H9 (cell line): ENCODE data around the gene GGCX. TPM values are rescaled to one million over a fixed set of nuclear protein-coding genes. Genes with fewer than 3 reads are reported as not detected.

Experiments used
- DNase-seq: peaks from one replicate; pipeline ENCODE4 v3.0.0-alpha.2; 2017
- H2AFZ ChIP-seq: one replicate; pipeline ENCODE4 v1.6.1; 2013; ENCODE audit warnings: mild to moderate bottlenecking, low read length, control low read depth, moderate library complexity
- H2AK5ac ChIP-seq: 2 replicates; pipeline ENCODE4 v1.6.1; 2013; ENCODE audit warnings: low read length, control low read depth, mixed read lengths; ENCODE audit not compliant: insufficient read length
- H2BK120ac ChIP-seq: one replicate; pipeline ENCODE4 v1.6.1; 2013; ENCODE audit warnings: low read depth, mild to moderate bottlenecking, low read length, control low read depth, inconsistent platforms; ENCODE audit not compliant: poor library complexity, severe bottlenecking
- H2BK12ac ChIP-seq: 2 replicates; pipeline ENCODE4 v1.6.1; 2013; ENCODE audit warnings: low read length, control low read depth, mixed read lengths, low read depth; ENCODE audit not compliant: insufficient read length
- H2BK15ac ChIP-seq: 2 replicates; pipeline ENCODE4 v1.6.1; 2013; ENCODE audit warnings: low read depth, low read length, control low read depth
- H2BK20ac ChIP-seq: one replicate; pipeline ENCODE4 v1.6.1; 2013; ENCODE audit warnings: low read depth, mild to moderate bottlenecking, low read length, control low read depth, inconsistent platforms; ENCODE audit not compliant: poor library complexity, severe bottlenecking
- H2BK5ac ChIP-seq: 2 replicates; pipeline ENCODE4 v1.6.1; 2013; ENCODE audit warnings: low read length, control low read depth, mixed read lengths; ENCODE audit not compliant: insufficient read length
- H3K14ac ChIP-seq: 2 replicates; pipeline ENCODE4 v1.6.1; 2013; ENCODE audit warnings: low read length, control low read depth; ENCODE audit not compliant: insufficient read depth
- H3K18ac ChIP-seq: 2 replicates; pipeline ENCODE4 v1.6.1; 2013; ENCODE audit warnings: low read depth, mild to moderate bottlenecking, mixed read lengths, low read length, control low read depth; ENCODE audit not compliant: insufficient read length
- H3K23ac ChIP-seq: 2 replicates; pipeline ENCODE4 v1.6.1; 2013; ENCODE audit warnings: low read length, control low read depth, mixed read lengths, low read depth; ENCODE audit not compliant: insufficient read length
- H3K23me2 ChIP-seq: 2 replicates; pipeline ENCODE4 v1.6.1; 2013; ENCODE audit warnings: low read depth, mild to moderate bottlenecking, mixed read lengths, low read length, control low read depth; ENCODE audit not compliant: insufficient read length, poor library complexity, severe bottlenecking
- H3K27ac ChIP-seq: 2 replicates; pipeline ENCODE4 v1.5.1; 2013; ENCODE audit warnings: low read length, control low read depth, mixed read lengths, low read depth; ENCODE audit not compliant: insufficient read length
- H3K27me3 ChIP-seq: 2 replicates; pipeline ENCODE4 v1.6.1; 2013; ENCODE audit warnings: low read length, control low read depth, inconsistent platforms; ENCODE audit not compliant: insufficient read depth
- H3K4ac ChIP-seq: 2 replicates; pipeline ENCODE4 v1.6.1; 2013; ENCODE audit warnings: low read depth, mild to moderate bottlenecking, control low read depth, inconsistent platforms, low read length, moderate library complexity
- H3K4me1 ChIP-seq: 2 replicates; pipeline ENCODE4 v1.6.1; 2013; ENCODE audit warnings: low read length, control low read depth, inconsistent platforms; ENCODE audit not compliant: insufficient read depth
- H3K4me2 ChIP-seq: 2 replicates; pipeline ENCODE4 v1.6.1; 2013; ENCODE audit warnings: low read length, control low read depth, mixed read lengths; ENCODE audit not compliant: insufficient read length, insufficient read depth
- H3K56ac ChIP-seq: 2 replicates; pipeline ENCODE4 v1.6.1; 2013; ENCODE audit warnings: low read depth, mild to moderate bottlenecking, mixed read lengths, low read length, control low read depth; ENCODE audit not compliant: insufficient read length
- H3K79me1 ChIP-seq: 2 replicates; pipeline ENCODE4 v1.6.1; 2013; ENCODE audit warnings: low read depth, mild to moderate bottlenecking, moderate library complexity, low read length, control low read depth, inconsistent platforms; ENCODE audit not compliant: insufficient read depth, poor library complexity, severe bottlenecking
- H3K79me2 ChIP-seq: 2 replicates; pipeline ENCODE4 v1.6.1; 2013; ENCODE audit warnings: low read length, control low read depth, inconsistent platforms; ENCODE audit not compliant: insufficient read depth
- H3K9ac ChIP-seq: 2 replicates; pipeline ENCODE4 v1.6.1; 2013; ENCODE audit warnings: low read length, control low read depth, mixed read lengths; ENCODE audit not compliant: insufficient read length; ENCODE audit errors: extremely low read depth
- H3K9me3 ChIP-seq: one replicate; pipeline ENCODE4 v1.6.1; 2013; ENCODE audit warnings: low read depth, low read length, inconsistent platforms; ENCODE audit not compliant: control insufficient read depth
- H3T11ph ChIP-seq: one replicate; pipeline ENCODE4 v1.6.1; 2013; ENCODE audit warnings: mild to moderate bottlenecking, low read length, control low read depth, inconsistent platforms
- H4K20me1 ChIP-seq: one replicate; pipeline ENCODE4 v1.6.1; 2013; ENCODE audit not compliant: control insufficient read depth, insufficient read length, insufficient read depth
- H4K5ac ChIP-seq: 2 replicates; pipeline ENCODE4 v1.6.1; 2013; ENCODE audit warnings: low read depth, mild to moderate bottlenecking, mixed read lengths, low read length, control low read depth; ENCODE audit not compliant: insufficient read length
- H4K8ac ChIP-seq: replicated peaks from 2 replicates; pipeline ENCODE4 v1.6.1; 2013; ENCODE audit warnings: low read length, control low read depth, mixed read lengths, low read depth; ENCODE audit not compliant: insufficient read length
- H4K91ac ChIP-seq: 2 replicates; pipeline ENCODE4 v1.6.1; 2013; ENCODE audit warnings: low read depth, mild to moderate bottlenecking, moderate library complexity, mixed read lengths, low read length, control low read depth; ENCODE audit not compliant: insufficient read length
- H3K27ac Mint-ChIP-seq, 3 experiments: 2 replicates in 2 of 3; 3 replicates in 1 of 3; pipeline ENCODE4 v1.8.0; 2020 to 2021; ENCODE audit warnings: mixed read lengths in 3 of 3, mild to moderate bottlenecking in 1 of 3, moderate library complexity in 1 of 3
- H3K27me3 Mint-ChIP-seq: 2 replicates; pipeline ENCODE4 v1.8.0; 2021; ENCODE audit warnings: low read depth, mild to moderate bottlenecking, moderate library complexity, mixed read lengths
- H3K36me3 Mint-ChIP-seq, 3 experiments: 2 replicates in 2 of 3; 3 replicates in 1 of 3; pipeline ENCODE4 v1.8.0; 2020 to 2021; ENCODE audit warnings: low read depth in 3 of 3, mixed read lengths in 3 of 3; ENCODE audit not compliant: insufficient read depth in 1 of 3
- H3K4me1 Mint-ChIP-seq, 2 experiments: 2 replicates each; pipeline ENCODE4 v1.8.0; 2020; ENCODE audit warnings: mixed read lengths in 2 of 2
- H3K4me3 Mint-ChIP-seq, 2 experiments: 2 replicates in 1 of 2; 3 replicates in 1 of 2; pipeline ENCODE4 v1.8.0; 2020 to 2021; ENCODE audit warnings: mild to moderate bottlenecking in 2 of 2, mixed read lengths in 2 of 2, moderate library complexity in 1 of 2
- H3K9me3 Mint-ChIP-seq, 2 experiments: 2 replicates in 1 of 2; 3 replicates in 1 of 2; pipeline ENCODE4 v1.8.0; 2020; ENCODE audit warnings: mild to moderate bottlenecking in 2 of 2, mixed read lengths in 2 of 2, moderate library complexity in 1 of 2
- CTCF ChIP-seq: fragments of 200-600 bp; sonication (generic); conservative IDR thresholded peaks from 3 replicates; pipeline ENCODE4 v1.8.0; 2021; ENCODE audit warnings: antibody characterized with exemption, mild to moderate bottlenecking
- WGBS: extraction: QIAGEN DNeasy Blood & Tissue Kit; methylation state at CpG from one replicate; pipeline ENCODE4 v1.1.7; 2013; ENCODE audit warnings: missing lambda C conversion rate, low lambda C conversion rate, mixed read lengths; ENCODE audit not compliant: insufficient read length; ENCODE audit errors: extremely low coverage; 5-methylcytosine and 5-hydroxymethylcytosine counted together
- total RNA-seq: library from RNA; stranded (reverse); gene quantifications from 2 replicates; pipeline ENCODE4 v1.2.1, GENCODE V29; 2021

Gene GGCX
- total RNA-seq, 1 experiment from 2014 or later: 32.9 TPM

- Histone ChIP-seq H3T11ph (no peak overlapping the region), H3K27ac (no peak overlapping the region), H3K56ac (no peak overlapping the region), H2AFZ (no peak overlapping the region), H3K4ac (no peak overlapping the region), H3K9me3 (no peaks in the 10 kb centered on the region), H3K79me2 (peaks cover 9% of the 10 kb centered on the region), H3K79me1 (no peaks in the 10 kb centered on the region), H4K91ac (no peak overlapping the region), H3K18ac (no peak overlapping the region), H2BK20ac (no peak overlapping the region), H3K23ac (no peak overlapping the region), H2BK120ac (no peak overlapping the region), H3K9ac (no peak overlapping the region), H2BK5ac (no peak overlapping the region), H4K20me1 (no peaks in the 10 kb centered on the region), H3K14ac (no peak overlapping the region), H2BK15ac (no peak overlapping the region), H4K5ac (no peak overlapping the region), H2AK5ac (no peak overlapping the region), H3K4me1 (0 out of 2 replicates have a peak, but pooled peaks cover 2% of the 10 kb centered on the region), H3K4me2 (no peak overlapping the region), H4K8ac (no peak overlapping the region), H3K23me2 (peaks cover 12% of the 10 kb centered on the region), H3K27me3 (no peaks in the 10 kb centered on the region), H2BK12ac (no peak overlapping the region)
- no CpG with 5 or more reads among the region's 3 CpGs for WGBS
- peaks cover 3% of the 10 kb centered on the region; the same call in 1 of the 2 replicates for H3K27me3 Mint-ChIP-seq
- no peak for DNase-seq
- peaks cover 4 to 11% (median 7%) of the 10 kb centered on the region in 3 experiments for H3K36me3 Mint-ChIP-seq
- no peak for TF ChIP-seq CTCF
- peaks cover 0 to 3% of the 10 kb centered on the region in 2 experiments; a peak in 1 of 5 replicates for H3K9me3 Mint-ChIP-seq
- H3K4me1 Mint-ChIP-seq: peaks cover 15 to 20% of the 10 kb centered on the region in 2 experiments
- H3K27ac Mint-ChIP-seq: no peak overlapping the region
- H3K4me3 Mint-ChIP-seq: no peak overlapping the region
Measured at GRCh38 chr2:85534881-85535280, 26.4 kb downstream of the GGCX start.
